ENCODE results near the gene PFKFB3. TPM values are rescaled to one million over a fixed set of nuclear protein-coding genes. Genes with fewer than 3 reads are reported as not detected.

PFKFB3 gene
- total and polyA plus RNA-seq, 2 of the 4 experiments (the other 2 are of a cell fraction): 34.1 to 45.5 TPM

- H3K27ac ChIP-seq (ENCODE audit: insufficient read depth, low read length): no peak overlapping the region
- no peak overlapping the region for H4K5ac ChIP-seq (ENCODE audit: low read depth, low read length)
- no TSS peak for BruUV-seq (replicated peaks)
- no peak overlapping the region for H3K9ac ChIP-seq (ENCODE audit: low read depth, low read length)
- no peaks in the 10 kb centered on the region for H3K27me3 ChIP-seq (ENCODE audit: control insufficient read depth, insufficient read depth, low read length)
- 39% methylated on average over 3 of the region's 17 CpGs; no CpG with 5 or more reads in 1 of the 2 experiments for WGBS, 2 experiments (ENCODE audit: extremely low coverage in 2 of 2, insufficient read length in 1 of 2)
- no peaks in the 10 kb centered on the region for H3K9me3 ChIP-seq (ENCODE audit: control insufficient read depth, insufficient read depth, low read length)
- no peak overlapping the region for H3K23ac ChIP-seq (ENCODE audit: low read depth, low read length)
- H3K18ac ChIP-seq (ENCODE audit: low read depth, low read length): no peak overlapping the region
- DNase-seq (no peak), ATAC-seq (ENCODE audit: low read depth) (no peak)
- H3K4me3 ChIP-seq (ENCODE audit: insufficient read depth, low read depth, low read length): no peak overlapping the region
- ChIA-PET POLR2A (ENCODE audit: unreplicated experiment) (no interaction called here), CTCF (interaction anchor here (1.1 to 1.3 kb wide), 2 partner anchors 12 to 224 kb away, joined by 3 to 4 read pairs; no protein-coding TSS in a partner anchor)
- TF ChIP-seq, protein P1, sequence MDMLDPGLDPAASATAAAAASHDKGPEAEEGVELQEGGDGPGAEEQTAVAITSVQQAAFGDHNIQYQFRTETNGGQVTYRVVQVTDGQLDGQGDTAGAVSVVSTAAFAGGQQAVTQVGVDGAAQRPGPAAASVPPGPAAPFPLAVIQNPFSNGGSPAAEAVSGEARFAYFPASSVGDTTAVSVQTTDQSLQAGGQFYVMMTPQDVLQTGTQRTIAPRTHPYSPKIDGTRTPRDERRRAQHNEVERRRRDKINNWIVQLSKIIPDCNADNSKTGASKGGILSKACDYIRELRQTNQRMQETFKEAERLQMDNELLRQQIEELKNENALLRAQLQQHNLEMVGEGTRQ (IDR thresholded peaks at IDR 0.05; ENCODE audit: low read depth, low read length): no peak
- TF ChIP-seq CEBPB (IDR thresholded peaks at IDR 0.05; ENCODE audit: low read depth, low read length) (no peak), POLR2A (IDR thresholded peaks at IDR 0.05; ENCODE audit: low read depth, low read length) (no peak), ELK1 (IDR thresholded peaks at IDR 0.05; ENCODE audit: borderline replicate concordance, low read depth, low read length) (no peak), RFX5 (IDR thresholded peaks at IDR 0.05; ENCODE audit: low read depth, low read length) (no peak), FOS (IDR thresholded peaks at IDR 0.05; ENCODE audit: low read depth, low read length) (no peak), MAFK (IDR thresholded peaks at IDR 0.05; ENCODE audit: low read depth, low read length) (no peak), RAD21 (IDR thresholded peaks at IDR 0.05; ENCODE audit: low read length) (no peak), MAZ (IDR thresholded peaks at IDR 0.05; ENCODE audit: borderline replicate concordance, low read depth, low read length) (no peak)
- TF ChIP-seq, protein P2, sequence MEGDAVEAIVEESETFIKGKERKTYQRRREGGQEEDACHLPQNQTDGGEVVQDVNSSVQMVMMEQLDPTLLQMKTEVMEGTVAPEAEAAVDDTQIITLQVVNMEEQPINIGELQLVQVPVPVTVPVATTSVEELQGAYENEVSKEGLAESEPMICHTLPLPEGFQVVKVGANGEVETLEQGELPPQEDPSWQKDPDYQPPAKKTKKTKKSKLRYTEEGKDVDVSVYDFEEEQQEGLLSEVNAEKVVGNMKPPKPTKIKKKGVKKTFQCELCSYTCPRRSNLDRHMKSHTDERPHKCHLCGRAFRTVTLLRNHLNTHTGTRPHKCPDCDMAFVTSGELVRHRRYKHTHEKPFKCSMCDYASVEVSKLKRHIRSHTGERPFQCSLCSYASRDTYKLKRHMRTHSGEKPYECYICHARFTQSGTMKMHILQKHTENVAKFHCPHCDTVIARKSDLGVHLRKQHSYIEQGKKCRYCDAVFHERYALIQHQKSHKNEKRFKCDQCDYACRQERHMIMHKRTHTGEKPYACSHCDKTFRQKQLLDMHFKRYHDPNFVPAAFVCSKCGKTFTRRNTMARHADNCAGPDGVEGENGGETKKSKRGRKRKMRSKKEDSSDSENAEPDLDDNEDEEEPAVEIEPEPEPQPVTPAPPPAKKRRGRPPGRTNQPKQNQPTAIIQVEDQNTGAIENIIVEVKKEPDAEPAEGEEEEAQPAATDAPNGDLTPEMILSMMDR (conservative IDR thresholded peaks at IDR 0.05; ENCODE audit: low read depth, low read length): no peak
- H4K91ac ChIP-seq (ENCODE audit: insufficient read depth, low read depth, low read length): no peak overlapping the region
- H3K36me3 ChIP-seq (ENCODE audit: control insufficient read depth, insufficient read depth, low read length): 0 out of 2 replicates have a peak, but pooled peaks cover 3% of the 10 kb centered on the region
- dilution Hi-C loops (cut with HindIII; ENCODE audit: low sequenced_read_pairs, unreplicated experiment) (no loop called here), in situ Hi-C loops (cut with MboI; ENCODE audit: low sequenced_read_pairs) (no loop called here), intact Hi-C loops (cut with micrococcal nuclease) (no loop called here)
- H3K4ac ChIP-seq (ENCODE audit: low read depth, low read length): no peak overlapping the region
- H2AK5ac ChIP-seq (ENCODE audit: low read depth, low read length): no peak overlapping the region
- H3K9me1 ChIP-seq (ENCODE audit: insufficient read depth, low read length): peaks cover 23% of the 10 kb centered on the region
- peaks cover 59 to 92% of the 10 kb centered on the region in 2 experiments for H3K79me1 ChIP-seq (ENCODE audit: low read depth in 1 of 2, low read length in 2 of 2)
- no peak overlapping the region for H2BK20ac ChIP-seq (ENCODE audit: low read depth, low read length)
- no peak overlapping the region for H3K4me2 ChIP-seq (ENCODE audit: low read depth, low read length)
- H4K20me1 ChIP-seq (ENCODE audit: insufficient read depth, low read length): peaks cover 70% of the 10 kb centered on the region
- H4K8ac ChIP-seq (ENCODE audit: low read depth in 2 of 2, low read length in 2 of 2): no peak overlapping the region
- H2AFZ ChIP-seq (replicated peaks; ENCODE audit: low read length, poor library complexity): no peak overlapping the region
- H3K14ac ChIP-seq (replicated peaks; ENCODE audit: low read depth, low read length): no peak overlapping the region
- H2BK15ac ChIP-seq (ENCODE audit: low read depth, low read length): no peak overlapping the region
- peaks cover 11% of the 10 kb centered on the region for H3K4me1 ChIP-seq (ENCODE audit: control insufficient read depth, insufficient read depth, low read length)
- H2BK120ac ChIP-seq (ENCODE audit: low read depth, low read length): no peak overlapping the region
- no peak overlapping the region for H2BK5ac ChIP-seq (ENCODE audit: low read depth, low read length, poor library complexity, severe bottlenecking)
- no peak overlapping the region for H2AK9ac ChIP-seq (replicated peaks; ENCODE audit: low read depth, low read length, poor library complexity)
- H3K56ac ChIP-seq (ENCODE audit: extremely low read depth, insufficient read depth, low read length): no peak overlapping the region
Measured at GRCh38 chr10:6178581-6178980, 24.2 kb upstream of the PFKFB3 start.
